SW480 (cell line): ENCODE data around the gene CELF1.

Source experiments
- DNase-seq: peaks from one replicate; pipeline ENCODE4 v3.0.0-alpha.2; 2016; ENCODE audit warnings: low spot score

The CELF1 gene

DNA sequence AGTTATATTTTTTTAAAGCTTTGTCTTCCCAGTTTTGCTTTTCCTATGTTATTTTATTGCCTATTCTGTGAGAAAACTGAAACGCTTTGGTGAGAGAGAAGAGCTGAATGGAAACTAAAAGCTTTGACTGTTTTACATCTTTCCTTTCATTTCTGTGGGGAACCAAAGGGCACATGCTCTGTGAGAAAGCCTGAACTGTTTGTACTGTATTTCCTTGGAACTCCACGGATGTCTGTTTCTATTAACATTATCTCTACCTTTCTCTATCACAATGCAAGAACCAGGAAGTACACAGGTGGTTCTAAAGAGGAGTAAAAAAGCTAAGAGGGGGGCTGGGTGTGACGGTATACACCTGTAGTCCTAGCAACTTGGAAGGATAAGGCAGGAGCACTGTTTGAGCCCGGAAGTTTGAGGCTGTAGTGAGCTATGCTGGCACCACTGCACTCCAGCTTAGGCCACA is 43.8 kb downstream of the CELF1 start:
- no peak for DNase-seq

DNA sequence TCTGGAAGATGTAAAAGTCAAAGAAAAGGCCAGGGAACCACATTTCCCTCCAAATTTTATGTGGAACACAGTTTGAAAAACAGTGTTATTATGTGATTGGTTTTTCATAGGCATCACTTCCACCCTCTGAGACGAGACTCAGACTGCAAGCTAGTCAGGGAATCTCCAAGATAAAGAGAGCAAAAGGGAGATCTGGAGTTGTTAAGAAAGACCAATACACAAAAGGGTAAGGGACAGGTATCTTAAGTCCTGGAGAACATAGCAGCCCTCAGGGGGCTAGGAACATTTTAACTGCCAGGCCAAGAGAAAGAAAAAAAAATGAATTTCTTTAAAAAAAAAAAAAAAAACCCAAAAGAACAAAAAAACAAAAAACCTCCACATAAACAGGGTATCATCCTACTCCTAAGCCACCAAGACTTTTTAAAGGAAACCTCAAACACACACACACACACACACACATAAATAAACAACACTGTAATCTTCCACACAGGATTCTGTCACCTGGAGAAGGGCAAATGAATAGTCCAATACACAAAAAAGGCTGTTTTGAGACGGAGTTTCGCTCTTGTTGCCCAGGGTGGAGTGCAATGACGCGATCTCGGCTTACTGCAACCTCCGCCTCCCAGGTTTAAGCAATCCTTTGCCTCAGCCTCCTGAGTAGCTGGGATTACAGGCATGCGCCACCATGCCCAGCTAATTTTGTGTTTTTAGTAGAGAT is 44.5 kb downstream of the CELF1 start:
- DNase-seq, result no peak

DNA sequence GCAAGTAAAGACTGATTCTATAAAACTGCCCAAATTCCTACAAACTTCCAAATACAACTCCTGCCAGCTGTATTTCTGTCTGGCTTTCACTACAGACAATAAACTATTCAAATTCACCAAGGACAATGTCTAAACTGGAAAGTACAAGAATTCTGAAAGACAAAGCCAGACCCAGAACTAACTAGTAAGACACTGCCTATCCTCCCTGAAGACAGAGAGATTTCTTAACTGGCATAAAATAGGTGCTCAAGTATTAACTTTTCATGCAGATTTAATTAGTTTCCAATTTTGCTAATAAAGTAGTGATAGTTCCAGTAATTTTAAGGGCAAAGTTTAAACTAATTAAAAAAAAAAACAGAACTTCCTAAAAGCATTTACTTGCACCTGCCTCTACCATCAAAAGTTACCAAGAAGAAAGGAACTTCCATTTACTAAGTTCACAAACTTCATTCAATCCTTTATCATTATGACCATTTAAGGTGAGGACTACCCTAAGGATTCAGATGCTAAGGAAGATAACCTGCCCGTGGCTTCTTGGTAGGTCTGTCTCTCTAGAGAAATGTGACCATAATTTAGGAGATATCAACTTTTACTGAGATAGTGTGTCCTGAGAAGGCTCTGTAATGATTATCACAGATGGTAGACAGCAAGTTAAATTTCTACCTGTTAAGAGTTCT is 45.2 kb downstream of the CELF1 start:
- DNase-seq, result no peak

DNA sequence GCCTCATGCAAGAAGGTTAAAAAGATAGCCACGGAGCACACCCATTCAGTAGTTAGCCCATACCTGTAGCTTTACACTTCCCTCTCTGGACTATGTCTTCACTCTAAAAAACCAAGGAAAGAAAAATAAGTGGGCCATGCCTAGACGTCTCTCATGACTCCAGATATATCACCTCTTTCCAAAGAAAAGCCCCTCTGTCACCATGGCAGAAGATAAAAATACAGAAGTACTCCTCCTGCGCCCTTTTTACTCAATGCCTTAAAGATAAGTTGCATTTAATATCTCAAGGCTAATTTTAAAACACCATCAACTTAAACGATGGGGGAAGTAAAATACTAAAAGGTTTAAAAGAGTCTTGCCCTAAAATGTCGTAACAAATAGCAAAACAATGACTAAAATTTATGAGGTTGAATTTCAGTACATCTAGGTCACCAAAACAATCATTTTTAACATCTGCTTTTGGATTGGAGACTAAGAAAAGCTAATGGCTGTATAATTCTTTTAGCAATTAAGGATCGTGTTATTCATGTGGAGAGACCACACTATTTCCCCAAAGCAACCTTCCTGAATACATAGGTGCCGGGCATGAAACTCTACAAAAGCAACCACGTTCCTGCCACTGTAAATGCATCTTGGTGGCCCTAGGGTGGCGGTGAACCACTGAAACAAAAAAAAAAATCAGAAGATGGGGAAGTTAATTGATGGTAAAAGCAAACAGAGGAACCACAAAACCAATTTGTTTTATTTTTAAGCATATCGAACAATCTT is 46.0 kb downstream of the CELF1 start:
- no peak for DNase-seq

DNA sequence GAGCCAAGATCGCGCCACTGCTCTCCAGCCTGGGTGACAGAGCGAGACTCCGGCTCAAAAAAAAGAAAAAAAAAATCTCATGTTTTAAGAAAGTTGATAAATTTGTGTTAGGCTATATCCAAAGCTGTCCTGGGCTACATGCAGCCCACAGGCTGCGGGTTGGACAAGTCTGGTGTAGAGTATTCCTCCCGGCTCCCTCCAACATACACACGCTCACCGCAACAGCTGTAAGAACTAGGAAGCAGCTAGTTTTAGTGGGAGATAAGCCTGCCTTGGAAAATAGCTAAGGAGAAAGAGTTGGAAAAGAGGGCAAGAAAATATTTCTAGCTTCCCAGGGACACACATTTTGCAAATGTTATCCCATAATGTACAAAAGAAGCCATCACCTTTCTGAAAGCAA is 46.6 kb downstream of the CELF1 start:
- DNase-seq, result no peak

DNA sequence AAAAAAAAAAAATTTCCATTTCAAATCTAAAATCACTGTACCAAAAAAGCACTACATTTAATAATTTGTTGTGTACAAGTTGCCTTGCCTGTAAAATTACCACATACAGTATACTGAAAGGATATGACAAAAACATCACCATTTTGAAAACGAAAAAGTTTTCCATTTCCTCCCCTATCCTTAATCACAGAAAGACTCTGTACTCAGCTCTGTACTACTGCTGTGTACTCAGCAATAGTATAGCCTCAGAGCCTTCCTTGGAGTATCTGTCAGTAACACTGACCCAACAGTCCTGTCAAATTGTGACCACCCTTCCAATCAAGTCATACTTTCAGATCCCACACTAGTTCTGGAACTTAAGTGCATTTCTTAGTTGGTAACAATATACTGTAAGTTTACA is 48.0 kb downstream of the CELF1 start:
- no peak for DNase-seq

DNA sequence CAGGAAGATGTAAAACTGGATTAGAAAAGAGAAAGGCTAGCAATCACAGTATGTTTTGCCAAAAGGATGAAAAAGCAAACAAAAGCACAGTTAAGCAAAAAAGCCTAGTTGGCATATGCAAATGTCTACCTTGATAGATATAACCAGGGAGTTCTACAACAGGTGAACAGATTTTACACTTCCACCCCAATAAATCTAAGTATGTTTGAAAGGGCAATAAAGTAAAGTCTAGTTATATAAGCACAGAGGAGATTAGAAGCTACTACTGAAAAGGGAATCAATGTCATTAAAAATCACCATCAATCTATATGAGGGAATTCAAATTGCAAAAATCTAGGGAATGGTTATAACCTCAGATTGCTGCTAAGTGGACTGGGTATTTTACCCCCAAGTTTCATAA is 49.7 kb downstream of the CELF1 start:
- no peak for DNase-seq

DNA sequence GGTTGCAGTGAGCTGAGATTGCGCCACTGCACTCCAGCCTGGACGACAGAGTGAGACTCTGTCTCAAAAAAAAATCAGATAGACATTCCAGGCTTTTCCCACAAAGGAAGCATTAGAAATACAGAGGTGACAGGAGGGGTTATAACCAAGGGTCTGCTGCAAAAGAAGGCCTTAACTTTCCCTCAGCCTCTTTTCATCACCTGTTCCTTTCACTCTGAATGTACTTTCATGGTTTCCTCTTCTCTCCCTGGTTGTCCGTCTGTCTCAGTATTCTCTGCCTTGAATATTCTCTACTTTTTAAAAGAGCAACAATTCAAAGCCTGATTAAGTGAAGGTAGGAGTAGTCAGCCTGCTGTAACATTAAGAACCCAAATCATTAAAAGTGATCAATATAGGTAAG is 50.2 kb downstream of the CELF1 start:
- no peak for DNase-seq

DNA sequence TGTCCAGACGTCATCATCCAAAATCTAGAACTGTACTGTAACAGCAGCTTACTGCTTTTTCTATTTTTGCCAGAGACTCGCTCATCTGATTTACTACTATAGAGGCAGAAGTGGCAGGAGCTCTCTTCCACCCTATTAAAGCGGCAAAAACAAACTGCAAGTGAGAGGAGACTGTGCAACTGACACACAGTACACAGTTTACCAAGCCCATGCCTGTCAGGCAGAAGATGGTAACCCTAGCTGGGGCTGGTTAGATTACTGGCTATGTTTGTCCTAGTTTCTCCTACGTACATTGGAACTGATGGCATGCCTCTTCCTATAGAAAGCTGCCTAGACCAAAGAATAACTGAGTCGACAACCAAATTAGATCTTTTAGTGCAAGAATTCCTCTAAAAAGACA is 51.8 kb downstream of the CELF1 start:
- DNase-seq, result no peak

DNA sequence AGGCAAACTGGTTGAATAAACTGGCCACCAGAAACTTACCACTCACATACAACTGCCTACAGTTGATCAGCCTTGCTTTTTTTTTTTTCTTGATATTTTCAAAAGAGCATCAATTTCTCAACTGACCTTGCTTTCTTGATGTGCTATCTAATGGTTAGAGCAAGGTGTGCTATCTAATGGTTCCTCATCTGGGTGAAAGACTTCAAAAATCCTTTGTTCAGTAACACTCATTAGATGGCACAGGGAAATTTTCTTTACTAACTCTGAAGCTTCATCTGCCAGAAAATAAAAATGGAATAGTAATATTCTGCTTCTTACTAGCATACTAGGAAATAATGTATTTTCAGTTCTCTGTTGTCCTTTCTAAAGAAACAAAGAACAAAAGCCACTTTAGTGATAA is 52.8 kb downstream of the CELF1 start:
- no peak for DNase-seq

DNA sequence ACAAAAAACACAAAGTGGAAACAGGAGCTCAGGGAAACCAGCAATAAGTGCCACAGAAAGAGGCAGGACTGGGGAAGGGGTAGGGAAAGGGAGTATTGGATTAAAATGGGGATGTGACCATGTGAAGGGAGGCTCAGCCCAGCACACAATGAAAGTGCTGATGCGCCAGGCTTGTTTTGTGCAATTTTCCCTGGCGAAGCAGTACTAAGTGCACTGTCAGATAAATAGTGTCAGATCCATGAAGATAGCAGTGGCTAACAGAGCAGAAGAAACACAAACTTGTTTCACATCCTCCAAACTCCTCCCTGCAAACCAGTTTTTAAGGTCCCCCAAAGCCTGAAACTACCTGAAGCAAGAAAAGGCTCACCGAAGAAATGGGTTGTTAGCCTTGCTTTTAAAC is 53.3 kb downstream of the CELF1 start:
- no peak for DNase-seq

DNA sequence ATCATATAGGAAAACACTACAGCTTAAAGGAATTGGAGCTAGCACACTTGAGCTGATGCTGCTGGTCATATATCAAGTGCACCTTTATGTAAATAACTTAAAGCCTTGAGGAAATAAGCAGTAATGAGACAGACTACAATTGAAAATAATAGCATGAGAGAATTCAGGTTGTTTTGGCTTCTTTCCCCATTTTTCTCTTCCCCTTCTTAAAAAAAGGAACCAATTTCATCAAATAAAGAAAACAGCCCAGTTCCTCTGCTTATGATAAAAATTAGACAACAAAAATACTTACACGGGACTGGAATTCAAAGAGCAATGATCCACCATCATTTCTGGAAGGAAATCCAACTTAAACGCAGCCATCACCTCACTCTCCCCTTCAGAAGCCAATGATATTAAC is 53.8 kb downstream of the CELF1 start:
- no peak for DNase-seq

DNA sequence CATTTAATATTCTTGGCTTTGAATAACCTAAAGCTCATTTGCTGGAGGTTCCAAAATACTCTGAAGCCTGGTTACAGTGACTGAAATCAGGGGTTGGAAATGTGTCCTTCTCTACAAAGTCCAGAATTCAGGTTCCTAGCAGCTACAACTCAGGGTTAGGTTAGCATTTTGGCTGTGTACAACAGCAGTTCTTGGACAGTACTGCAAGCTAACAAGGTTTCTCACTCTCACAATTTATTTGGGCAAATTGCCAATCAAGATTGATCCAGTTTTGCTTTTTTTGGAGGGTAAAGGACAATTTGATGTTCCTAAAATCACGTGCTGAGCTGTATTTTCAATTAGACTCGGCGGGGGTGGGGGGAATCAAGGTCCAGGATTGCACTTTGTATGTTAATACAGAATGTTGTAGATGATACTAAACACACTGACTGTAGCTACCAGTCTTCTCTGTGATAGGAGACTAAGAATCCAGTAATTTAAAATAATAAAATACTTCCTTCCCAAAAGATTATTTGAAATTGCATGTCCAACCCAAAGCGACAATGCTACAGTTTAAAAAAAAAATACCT is 54.3 kb downstream of the CELF1 start:
- DNase-seq, result no peak

DNA sequence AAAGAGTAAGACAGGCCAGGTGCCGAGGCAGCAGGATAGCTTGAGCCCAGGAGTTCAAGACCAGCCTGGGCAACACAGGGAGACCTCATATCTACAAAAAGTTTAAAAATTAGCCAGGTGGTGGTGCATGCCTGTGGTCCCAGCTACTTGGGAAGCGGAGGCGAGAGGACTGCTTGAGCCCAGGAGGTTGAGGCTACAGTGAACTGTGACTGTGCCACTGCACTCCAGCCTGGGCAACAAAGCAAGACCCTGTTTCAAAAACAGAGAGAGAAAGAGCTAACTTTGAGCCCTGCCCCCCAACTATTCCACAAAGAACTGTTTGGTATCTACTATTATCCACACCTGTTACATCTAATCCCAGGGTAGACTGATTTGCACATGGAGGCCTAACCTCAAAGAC is 54.8 kb downstream of the CELF1 start:
- no peak for DNase-seq

DNA sequence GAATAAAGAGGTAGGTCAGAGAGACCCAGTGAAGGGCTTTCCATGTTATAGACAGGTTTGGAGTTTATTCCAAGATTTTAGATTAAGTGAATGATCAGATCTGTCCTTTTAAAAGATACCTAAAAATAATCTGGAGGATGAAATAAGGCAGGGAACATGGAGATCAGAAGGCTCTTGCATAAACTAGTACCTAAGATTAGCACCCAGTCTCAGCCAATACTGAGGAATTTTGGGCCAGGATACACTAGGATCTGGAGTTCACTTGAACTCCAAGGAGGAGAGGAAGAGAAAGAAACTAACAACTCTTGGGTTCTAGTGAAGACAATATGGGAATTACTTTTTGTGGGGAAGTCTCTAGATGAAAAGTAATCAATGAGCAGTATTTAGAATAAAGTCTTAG is 56.1 kb downstream of the CELF1 start:
- no peak for DNase-seq

DNA sequence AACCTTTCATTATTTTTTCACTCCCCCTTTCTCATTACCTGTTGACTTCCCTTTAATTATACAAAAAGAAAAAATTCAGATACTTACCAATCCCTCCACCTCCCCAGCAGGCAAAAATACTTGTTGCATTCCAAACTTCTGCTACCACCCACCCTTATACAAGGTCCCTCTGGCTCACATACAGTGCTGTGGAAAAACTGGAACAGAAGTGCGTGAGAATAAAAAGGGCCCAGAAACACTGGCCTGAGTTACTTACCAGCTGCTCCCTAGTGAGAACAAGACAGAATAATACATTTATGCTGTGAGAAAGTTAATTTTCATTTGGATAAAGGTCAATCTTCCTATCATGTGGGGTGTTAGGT is 57.1 kb downstream of the CELF1 start:
- no peak for DNase-seq

DNA sequence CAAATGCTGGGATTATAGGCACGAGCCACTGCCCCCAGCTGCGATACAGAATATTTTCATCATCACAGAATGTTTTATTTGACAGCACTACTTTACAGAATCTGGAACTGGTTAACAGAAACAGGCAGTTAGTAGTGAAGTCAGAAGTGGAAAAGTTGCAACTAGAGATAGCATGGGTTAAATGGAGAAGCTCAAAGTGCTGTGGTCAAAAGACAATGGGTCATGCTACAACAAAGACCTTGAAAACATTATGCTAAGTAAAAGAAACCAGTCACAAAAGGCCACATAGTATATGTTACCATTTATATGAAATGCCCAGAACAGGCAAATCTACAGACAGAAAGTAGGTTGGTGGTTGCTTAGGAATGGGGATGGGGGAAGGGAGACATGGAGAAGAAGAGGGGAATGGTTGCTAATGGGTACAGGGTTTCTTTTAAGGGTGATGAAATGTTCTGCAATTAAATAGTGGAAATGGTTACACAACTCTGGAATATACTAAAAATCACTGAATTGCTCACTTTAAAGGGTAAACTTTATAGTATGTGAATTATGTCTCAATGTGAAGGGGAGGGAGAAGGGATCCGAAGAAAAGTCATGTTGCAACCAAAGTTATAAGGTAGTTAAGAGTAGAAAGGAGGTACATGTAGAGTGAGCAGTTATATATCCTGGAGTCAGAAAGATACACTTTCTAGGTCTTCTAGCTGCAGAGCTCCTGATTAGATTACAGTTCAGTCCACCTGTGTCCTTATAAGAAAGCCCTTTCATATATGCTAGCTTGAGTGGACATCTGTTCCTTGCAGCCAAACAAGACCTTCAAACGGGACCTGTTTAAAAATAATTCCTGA is 57.7 kb downstream of the CELF1 start:
- no peak for DNase-seq

DNA sequence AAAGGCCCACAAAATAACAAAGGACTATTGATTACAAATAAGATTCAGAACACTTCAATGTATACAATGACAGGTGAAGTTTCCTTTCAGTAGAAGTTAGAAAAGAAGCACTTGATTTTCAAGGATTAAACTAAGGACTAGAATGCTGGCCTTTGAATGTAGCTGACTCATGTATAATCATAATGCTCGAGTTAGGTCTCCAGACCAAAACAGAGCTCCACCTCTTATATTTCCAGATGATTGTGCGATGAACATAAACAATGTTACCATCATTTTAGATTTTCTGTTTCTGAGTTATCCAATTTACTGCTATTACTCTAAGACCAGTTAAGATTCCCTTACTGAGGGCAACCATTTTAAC is 63.6 kb downstream of the CELF1 start:
- no peak for DNase-seq

DNA sequence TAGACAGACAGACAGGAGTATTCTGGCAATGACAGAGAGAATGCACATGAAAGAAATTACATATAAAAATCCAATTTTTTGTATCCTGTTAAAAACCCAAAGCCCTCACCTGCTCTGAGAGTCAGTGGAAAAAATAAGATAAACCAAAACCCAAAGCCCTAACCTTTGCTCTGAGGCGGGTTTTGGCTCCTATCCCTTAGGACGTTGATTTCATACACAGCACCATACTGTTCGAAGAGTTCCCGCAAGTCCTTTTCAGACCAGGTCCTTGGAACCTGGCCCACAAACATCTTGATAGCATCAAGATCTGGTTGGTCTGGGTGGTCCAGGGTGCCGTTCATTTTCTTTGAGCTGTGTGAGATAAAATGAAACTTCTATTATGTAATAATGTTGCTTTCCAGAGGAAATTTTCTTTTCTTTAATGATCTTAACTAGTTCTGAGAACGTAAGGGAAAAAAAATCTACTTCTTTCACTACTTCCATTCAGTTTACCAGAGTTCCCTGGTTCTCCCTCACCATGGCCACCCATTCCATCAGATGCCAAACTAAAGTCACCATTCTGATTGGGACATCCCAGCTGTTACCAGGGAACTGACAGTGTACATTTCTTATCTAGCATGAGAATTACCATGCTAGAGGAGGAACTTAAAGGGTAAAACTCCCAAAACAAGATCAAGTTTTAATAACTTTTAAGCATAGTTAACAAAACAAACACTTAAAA is 64.1 kb downstream of the CELF1 start:
- DNase-seq, result no peak

DNA sequence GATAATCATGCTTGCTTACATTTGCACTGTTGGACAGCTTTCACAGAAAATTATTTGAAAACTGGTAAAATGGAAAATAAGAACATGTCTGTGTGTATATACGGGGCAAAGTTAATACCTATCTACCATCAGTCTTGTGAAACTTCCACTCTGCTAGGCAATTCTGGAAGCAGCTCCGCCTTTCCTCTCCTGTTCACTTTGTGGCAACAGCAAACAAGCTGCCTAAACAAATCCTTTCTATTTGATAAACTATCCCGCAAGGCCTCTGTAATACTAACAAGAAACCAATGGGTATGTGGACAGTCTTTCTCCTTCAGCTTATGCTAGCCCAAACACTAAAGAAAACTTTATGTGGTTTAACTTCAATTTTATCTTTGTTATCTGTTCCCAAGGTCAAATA is 64.8 kb downstream of the CELF1 start:
- no peak for DNase-seq

DNA sequence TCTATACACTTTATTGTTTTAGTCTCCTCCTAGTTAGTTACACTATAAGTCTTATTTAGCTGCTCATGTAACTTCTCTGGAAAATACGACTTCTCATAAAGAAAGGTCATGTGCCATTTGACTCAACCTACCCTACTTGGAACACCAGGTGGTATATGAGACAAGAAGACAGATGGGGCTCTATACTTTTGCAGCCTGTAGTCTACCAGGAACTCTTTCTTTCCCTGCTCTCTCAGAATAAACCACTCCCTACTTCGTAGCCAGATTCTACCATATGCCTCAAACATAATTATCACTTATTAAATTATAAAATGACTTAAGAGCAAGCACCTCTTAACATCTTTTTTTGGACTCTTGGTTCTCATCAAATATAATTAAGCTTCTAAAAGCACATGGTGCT is 65.5 kb downstream of the CELF1 start:
- no peak for DNase-seq
